Activated naive CD4-positive, alpha-beta T cell treated with anti-CD3 and anti-CD28 coated beads, Interleukin-2, amount 50 U/mL, for 16 hours (primary cell): ENCODE measurements around the gene C19orf85.
"Not testable (repeated sequence)": the region's sequence is repeated elsewhere in the genome, so short reads cannot be mapped to it uniquely, and the experiment has no call there.

Experiments used
- DNase-seq: peaks from one replicate; pipeline ENCODE4 v3.0.0-alpha.2; 2020

The C19orf85 gene

DNA sequence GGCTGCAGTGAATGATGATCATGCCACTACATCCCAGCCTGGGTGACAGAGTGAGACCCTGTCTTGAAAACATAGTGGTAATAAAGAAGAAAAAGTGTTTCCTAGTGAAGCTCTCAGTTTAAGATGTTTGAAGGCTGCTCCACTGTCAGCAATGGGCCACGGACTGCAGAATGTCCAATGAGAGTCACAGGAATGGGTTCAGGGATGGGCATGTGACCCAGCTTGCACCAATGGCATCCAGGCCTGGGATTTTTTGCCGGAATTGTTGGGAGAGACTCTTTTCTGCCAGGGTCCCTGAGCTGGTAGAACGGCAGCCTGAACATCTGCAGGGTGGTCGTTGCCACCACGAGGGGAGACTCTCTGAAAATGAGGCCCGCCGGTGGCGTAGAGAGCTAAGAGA, 27.7 kb downstream of the C19orf85 start:
- no peak for DNase-seq

DNA sequence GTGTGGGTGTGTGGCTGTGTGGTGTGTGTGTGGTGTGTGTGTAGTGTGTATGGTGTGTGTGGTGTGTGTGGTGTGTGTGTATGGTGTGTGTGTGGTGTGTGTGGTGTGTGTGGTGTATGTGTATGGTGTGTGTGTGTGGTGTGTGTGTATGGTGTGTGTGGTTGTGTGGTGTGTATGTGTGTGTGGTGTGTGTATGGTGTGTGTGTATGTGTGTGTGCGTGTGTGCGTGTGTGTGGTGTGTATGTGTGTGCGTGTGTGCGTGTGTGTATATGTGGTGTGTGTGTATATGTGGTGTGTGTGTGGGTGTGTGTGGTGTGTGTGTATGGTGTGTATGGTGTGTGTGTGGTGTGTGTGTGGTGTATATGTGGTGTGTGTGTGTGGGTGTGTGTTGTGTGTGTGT, 29.5 kb downstream of the C19orf85 start:
- no peak for DNase-seq

DNA sequence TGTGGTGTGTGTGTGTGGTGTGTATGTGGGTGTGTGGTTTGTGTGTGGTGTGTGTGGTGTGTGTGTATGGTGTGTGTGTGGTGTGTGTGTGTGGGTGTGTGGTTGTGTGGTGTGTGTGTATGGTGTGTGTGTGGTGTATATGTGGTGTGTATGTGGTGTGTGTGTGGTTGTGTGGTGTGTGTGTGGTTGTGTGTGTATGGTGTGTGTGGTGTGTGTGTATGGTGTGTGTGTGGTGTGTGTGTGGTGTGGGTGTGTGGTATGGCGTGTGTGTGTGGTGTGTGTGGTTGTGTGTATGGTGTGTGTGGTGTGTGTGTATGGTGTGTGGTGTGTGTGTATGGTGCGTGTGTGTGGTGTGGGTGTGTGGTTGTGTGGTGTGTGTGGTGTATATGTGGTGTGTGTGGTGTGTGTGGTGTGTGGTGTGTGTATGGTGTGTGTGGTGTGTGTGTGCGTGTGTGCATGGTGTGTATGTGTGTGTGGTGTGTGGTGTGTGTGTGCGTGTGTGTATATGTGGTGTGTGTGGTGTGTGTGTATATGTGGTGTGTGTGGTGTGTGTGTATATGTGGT, 30.1 kb downstream of the C19orf85 start:
- DNase-seq = no peak

DNA sequence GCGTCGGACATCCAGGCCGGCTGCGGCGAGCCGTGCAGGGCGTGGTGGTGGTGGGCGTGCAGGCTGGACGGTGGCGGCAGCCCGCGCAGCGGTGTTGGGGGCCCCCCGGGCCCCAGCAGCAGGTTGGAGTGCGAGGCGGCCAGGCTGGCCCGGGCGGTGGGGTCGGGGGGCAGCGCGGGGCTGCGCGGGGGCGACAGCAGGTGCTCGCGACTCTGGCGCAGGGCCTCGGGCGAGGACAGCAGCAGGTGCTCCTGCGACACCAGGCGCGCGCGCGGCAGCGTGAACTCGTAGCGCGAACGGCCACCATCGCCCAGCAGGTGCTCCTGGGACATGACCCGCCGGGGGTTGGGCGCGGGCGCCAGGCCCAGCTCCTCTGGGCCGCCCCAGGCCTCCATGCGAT, 31.3 kb downstream of the C19orf85 start:
- DNase-seq = no peak

DNA sequence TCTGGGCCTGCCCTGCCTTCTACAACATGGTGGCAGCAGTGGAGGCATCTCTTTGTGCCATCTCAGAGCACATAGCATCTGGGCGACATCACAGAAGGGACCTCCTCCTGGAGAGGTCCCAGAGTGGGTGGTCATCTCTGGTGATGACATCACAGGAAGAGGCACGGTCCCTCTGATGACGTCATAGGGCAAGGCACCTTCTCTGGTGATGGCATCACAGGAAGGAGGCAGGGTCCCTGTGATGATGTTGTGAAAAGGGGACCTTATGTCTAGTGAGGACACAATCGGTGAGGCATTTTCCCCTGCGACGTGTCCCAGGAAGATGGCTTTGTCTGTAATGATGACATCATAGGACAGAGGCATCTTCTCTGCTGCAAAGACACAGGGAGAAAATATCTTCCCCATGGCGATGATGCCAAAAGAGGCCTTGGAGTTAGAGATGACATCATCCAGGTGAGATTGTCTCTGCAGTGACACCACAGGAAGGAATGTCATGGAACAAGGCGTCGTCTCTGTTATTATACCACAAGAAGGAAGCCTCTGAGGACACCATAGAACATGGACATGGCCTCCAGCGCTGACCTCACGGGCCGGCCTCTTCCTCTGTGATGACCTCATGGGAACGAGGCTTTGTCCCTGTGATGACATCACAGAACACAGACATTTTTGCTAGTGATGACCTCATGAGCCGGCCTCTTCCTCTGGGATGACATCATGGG, 32.2 kb downstream of the C19orf85 start:
- no peak for DNase-seq

DNA sequence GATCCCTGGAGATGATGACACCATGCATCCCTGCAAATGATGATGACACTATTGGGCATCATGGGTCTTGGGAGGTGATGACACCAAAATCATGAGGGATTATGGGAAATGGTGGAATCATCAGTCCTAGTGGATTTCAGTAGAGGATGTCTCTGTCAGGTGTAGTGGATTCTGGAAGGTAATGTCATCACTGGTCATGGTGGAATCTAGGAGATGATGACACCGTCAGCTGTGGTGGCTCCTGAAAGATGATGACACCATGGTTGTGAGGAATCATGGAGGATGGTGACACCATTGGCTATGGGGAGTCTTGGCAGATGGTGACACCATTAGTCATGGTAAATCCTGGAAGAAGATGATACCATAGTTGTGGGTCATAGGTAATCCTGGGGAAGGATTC, 33.4 kb downstream of the C19orf85 start:
- DNase-seq = no peak

DNA sequence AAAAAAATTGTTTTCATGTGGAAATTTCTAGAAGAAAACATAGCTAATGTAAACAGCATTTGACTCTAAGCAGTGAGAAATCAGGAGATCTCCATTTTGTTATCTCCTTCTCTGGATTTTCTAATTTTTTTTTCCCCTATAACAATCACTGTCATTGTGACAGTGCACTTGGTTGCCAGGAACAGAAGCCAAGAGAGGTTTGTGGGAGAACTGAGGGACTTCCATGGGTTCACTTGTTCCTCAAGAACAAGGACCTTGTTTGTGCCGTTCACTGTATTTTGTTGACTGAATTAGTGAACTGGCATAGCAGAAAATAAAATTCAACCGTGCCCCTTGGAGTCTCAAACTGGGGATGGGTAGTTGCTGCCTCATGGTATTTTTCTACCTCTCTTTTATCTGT, 38.5 kb downstream of the C19orf85 start:
- no peak for DNase-seq

DNA sequence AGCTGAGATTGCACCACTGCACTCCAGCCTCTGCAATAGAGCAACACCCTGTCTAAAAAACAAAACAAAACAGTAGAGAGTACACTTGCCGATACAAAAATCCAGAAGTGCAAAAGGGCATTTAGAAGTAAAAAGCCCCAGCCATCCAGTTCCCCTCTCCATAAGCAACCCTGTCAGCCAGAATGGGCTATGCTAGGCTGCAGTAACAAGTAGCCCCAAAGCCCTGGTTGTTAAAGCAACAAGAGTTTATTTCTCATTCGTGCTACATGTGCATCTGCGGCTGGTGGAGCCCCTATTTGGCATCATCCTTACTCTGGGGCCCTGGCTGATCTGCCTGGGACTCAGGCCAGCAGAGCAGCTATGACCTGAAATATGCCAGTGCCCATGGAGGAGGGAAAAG, 40.0 kb downstream of the C19orf85 start:
- DNase-seq = no peak

DNA sequence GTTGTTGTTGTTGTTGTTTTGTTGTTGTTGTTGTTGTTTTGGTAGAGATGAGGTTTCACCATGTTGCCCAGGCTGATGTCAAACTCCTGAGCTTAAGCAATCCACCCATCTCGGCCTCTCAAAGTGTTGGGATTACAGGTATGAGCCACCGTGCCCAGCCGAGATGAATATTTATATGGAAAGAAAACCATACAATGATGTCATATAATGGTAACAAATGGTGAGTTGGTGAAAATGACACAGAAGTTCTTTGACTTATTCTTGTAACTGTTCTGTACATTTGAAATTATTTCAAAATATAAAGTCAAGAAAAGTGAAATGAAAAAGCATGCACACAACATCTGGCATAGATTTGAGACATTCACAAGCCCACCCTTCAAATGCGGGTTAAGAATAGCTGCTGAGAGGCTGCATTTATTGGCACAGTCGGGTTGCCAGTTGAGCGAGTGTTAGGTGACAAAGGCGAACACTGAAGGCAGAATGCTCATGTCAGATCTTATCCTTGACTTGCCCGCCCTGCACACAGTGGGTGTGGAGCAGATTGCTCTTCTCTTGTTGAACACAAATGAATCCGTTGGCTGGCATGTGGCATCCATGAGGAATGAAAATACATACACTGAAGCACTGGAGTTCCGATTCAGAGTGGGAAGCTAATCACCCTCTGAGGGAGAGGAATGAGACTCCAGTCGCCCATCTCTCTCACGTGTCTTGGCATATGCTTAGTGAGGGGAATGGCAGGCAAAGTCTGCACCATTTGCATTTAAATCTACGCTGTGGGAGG, 41.1 kb downstream of the C19orf85 start:
- DNase-seq = no peak

DNA sequence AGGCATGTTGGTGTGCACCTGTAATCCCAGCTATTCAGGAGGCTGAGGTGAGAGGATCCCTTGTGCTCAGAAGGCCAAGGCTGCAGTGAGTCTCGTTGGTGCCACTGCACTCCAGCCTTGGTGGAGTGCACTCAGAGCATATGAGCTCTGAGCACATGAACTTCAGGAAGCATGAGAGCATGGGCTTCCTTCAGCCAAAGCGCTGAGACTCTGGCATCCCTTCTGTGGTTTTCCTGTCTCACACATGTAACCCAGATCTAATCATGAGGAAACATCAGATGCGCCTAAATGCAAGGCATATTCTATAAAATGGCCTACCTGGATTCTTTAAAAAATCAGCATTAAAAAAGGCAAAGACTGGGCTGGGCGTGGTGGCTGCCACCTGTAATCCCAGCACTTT, 43.3 kb downstream of the C19orf85 start:
- not testable (repeated sequence) for DNase-seq

DNA sequence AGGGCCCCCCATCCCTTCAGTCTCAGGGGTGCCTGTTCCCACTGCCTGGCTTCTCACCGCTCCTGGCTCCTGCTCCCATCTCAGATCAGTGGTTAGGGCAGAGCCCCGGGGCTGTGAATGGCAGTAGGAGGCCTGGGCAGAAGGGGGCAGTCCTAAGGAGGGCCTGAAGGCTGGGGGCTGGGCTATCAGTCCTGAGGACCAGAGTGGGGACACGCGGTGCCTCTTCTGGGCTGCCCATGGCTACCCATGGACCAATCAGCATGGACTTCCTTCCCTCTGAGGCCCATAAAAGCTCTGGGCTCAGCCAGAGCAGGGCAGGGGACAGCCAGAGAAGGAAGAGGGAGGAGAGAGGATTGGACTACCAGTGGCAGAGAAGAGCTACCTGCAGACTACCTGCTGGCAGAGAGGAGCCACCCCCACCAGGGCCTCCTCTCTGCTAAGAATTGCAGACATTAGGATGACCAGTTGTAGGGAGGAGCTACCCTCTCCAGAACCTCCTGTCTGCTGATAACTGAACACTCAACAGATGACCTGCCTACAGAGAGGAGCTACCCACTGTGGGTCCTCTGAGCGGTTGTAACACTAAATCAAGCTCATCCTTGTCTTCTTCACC, 44.8 kb downstream of the C19orf85 start:
- no peak for DNase-seq

DNA sequence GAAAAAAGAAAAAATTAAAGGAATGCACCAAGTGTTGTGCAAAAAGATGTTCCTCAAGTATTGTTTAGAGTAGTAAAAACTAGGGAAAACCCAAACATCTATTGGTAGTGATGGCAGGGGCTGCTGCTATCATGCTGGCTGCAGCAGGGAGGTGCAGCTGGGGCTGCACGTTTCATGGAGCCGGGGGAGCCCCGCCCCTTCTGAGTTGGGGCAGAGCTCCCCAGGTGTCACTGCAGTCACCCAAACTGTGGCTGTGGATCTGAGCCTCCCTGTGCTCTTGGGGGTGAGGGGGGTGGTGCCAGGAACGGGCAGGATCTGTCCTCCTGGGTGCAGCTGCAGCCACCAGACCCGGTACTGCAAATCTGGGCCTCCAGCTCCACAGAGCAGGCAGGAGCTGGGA, 45.4 kb downstream of the C19orf85 start:
- no peak for DNase-seq

DNA sequence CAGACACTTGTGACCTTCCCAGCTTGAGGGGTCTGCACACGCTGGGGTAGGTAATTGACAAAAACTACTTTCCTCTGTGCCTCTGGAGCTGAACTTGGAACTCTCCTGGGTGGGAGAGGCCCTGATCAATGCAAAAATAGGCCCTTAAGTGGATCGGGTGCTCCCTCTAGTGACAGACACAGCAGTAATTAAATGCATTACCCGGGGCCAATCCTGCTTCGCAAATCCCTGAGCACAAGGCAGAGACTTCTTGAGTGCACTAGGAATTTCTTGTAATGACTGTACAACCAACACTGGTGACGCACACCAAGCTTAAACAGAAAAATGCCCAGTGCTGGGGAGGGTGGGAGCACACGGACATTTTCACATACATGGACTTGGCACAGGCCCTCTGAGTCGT, 46.4 kb downstream of the C19orf85 start:
- DNase-seq = peak; percentile 44
